Transverse colon (tissue), 4 donors: ENCODE measurements around the gene PTDSS2. TPM values are rescaled to one million over a fixed set of nuclear protein-coding genes. Genes with fewer than 3 reads are reported as not detected.

ENCODE experiments used
- DNase-seq: peaks from one replicate; pipeline ENCODE4 v3.0.0-alpha.2; 2019
- H3K27ac ChIP-seq, 4 donors: fragments of 200-600 bp; sonication (generic); 2 replicates each; pipeline ENCODE4 v1.5.1; 2016 to 2018; ENCODE audit warnings: inconsistent platforms in 4 of 4
- H3K27me3 ChIP-seq: fragments of 200-600 bp; sonication (generic); 2 replicates; pipeline ENCODE4 v1.5.1; 2017; ENCODE audit warnings: inconsistent platforms
- H3K36me3 ChIP-seq, 4 donors: fragments of 200-600 bp; sonication (generic); 2 replicates each; pipeline ENCODE4 v1.5.1; 2017 to 2019; ENCODE audit warnings: inconsistent platforms in 4 of 4
- H3K4me1 ChIP-seq, 4 donors: fragments of 200-600 bp; sonication (generic); 2 replicates each; pipeline ENCODE4 v1.5.1; 2017 to 2020; ENCODE audit warnings: inconsistent platforms in 4 of 4
- H3K4me3 ChIP-seq, 4 donors: fragments of 200-600 bp; sonication (generic); 1 replicate in 1 of 4; 2 replicates in 3 of 4; pipeline versions ENCODE4 v1.5.1 to v1.6.1; 2017 to 2019; ENCODE audit warnings: inconsistent platforms in 4 of 4
- H3K9me3 ChIP-seq, 2 donors: fragments of 200-600 bp; sonication (generic); 2 replicates each; pipeline ENCODE4 v1.5.1; 2017 to 2019; ENCODE audit warnings: inconsistent platforms in 2 of 2
- CTCF ChIP-seq, 5 experiments: fragments of 200-600 bp in 3 of 5; fragments of 450-650 bp in 2 of 5; sonication (generic) in 3 of 5; IDR thresholded peaks; 1 replicate in 2 of 5; 2 replicates in 3 of 5; pipeline ENCODE4 v1.5.1; 2016 to 2017; ENCODE audit warnings: antibody characterized with exemption in 5 of 5, inconsistent platforms in 3 of 5, mild to moderate bottlenecking in 2 of 5, moderate library complexity in 1 of 5
- EP300 ChIP-seq: sonication (generic); formaldehyde crosslinking; IDR thresholded peaks from one replicate; pipeline ENCODE4 v1.6.1; 2017; ENCODE audit warnings: antibody characterized with exemption, low read depth
- POLR2A ChIP-seq: fragments of 450-650 bp; IDR thresholded peaks from one replicate; pipeline ENCODE4 v1.6.1; 2016; ENCODE audit warnings: antibody characterized with exemption, mild to moderate bottlenecking, moderate library complexity
- POLR2AphosphoS5 ChIP-seq, 3 donors: sonication (generic); formaldehyde crosslinking; IDR thresholded peaks; one replicate each; pipeline ENCODE4 v1.6.1; 2016; ENCODE audit warnings: antibody characterized with exemption in 3 of 3
- WGBS, 2 donors: methylation state at CpG; one replicate each; pipeline ENCODE4 v1.1.5; 2018; ENCODE audit warnings: low coverage in 1 of 2; 5-methylcytosine and 5-hydroxymethylcytosine counted together
- in situ Hi-C, 4 donors: fragments of 200-750 bp; cut with MboI; loops; one replicate each; pipeline versions ENCODE4 v1.15.0 to v1.15.1; 2017; ENCODE audit warnings: low sequenced_read_pairs in 3 of 4, low pct_ligation_motif_present in 1 of 4, low pct_unique_long_range_greater_than_20kb in 1 of 4
- intact Hi-C: fragments of 100-400 bp; cut with DNase I; formaldehyde crosslinking; loops from one replicate; pipeline ENCODE4 v1.15.1; 2023; ENCODE audit warnings: low total_unique reads
- total RNA-seq, 4 donors: library from RNA; depleted of rRNA; stranded (reverse); fragments of >200 nt; gene quantifications; one replicate each; pipeline ENCODE4 v1.1.0, GENCODE V29; 2016

The PTDSS2 gene
- total RNA-seq, 4 donors from 2014 or later = 28.5 to 264 (median 76.0) TPM

DNA sequence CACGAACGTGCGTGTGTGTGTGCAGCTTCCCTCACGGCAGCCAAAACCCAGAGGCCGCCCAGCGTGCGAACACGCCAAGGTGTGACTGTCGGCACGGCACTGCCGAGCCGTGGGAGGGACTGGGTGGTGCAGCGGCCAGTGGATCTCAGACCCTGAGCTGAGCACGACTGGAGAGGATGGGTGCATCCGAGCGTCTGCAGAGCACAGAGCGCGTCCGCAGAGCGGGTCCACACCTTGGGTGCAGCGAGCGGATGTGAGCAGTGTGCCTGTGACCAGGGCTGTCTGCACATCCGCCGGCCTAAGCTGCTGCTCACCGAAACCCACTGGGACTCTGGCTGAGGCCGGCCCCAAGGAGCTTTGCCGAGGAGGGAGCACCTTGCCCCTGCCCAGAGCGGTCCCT, 22.7 kb downstream of the PTDSS2 start:
- TF ChIP-seq CTCF (IDR thresholded peaks at IDR 0.05) (no peak), POLR2AphosphoS5 (IDR thresholded peaks at IDR 0.05) (no peak), POLR2A (no peak), EP300 (no peak)
- Histone ChIP-seq H3K27me3 (no peaks in the 10 kb centered on the region), H3K4me3 (no peak overlapping the region), H3K9me3 (no peaks in the 10 kb centered on the region), H3K4me1 (peaks cover 8 to 16% (median 13%) of the 10 kb centered on the region in 4 donors), H3K27ac (no peak overlapping the region), H3K36me3 (no peaks in the 10 kb centered on the region)
- intact Hi-C loops (no loop called here), in situ Hi-C loops (no loop called here)
- no peak for DNase-seq
- 94% methylated on average over 22 of the region's 28 CpGs; no CpG with 5 or more reads in 1 of the 2 donors for WGBS, 2 donors

DNA sequence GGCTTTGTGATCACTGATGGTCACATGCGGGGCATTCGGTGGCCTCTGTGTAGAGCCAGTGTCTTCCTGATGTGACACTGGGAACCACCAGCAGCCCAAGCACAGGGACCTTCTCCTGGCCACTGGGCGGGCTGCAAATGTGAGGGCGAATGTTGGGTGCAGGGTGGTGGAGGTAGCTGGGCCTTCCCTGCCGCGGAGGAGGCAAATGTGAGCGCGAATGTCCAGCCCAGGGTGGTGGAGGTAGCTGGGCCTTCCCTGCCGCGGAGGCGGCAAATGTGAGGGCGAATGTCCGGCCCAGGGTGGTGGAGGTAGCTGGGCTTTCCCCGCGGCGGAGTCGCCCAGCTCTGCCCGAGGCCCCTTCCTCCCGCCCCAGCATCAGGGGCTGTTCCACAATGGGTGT, 23.3 kb downstream of the PTDSS2 start:
- no peaks in the 10 kb centered on the region for H3K27me3 ChIP-seq
- no peaks in the 10 kb centered on the region for H3K36me3 ChIP-seq
- intact Hi-C loops (no loop called here), in situ Hi-C loops (no loop called here)
- H3K9me3 ChIP-seq = no peaks in the 10 kb centered on the region
- no peak overlapping the region for H3K4me3 ChIP-seq
- H3K27ac ChIP-seq = no peak overlapping the region
- no peak for TF ChIP-seq POLR2AphosphoS5 (IDR thresholded peaks at IDR 0.05)
- TF ChIP-seq POLR2A = no peak
- TF ChIP-seq CTCF (IDR thresholded peaks at IDR 0.05) = no peak
- TF ChIP-seq EP300 = no peak
- DNase-seq = no peak
- peaks cover 8 to 16% (median 13%) of the 10 kb centered on the region in 4 donors for H3K4me1 ChIP-seq
- WGBS, 2 donors = 96% methylated on average over 19 of the region's 19 CpGs; no CpG with 5 or more reads in 1 of the 2 donors

- Histone ChIP-seq H3K36me3 (no peaks in the 10 kb centered on the region), H3K27me3 (no peaks in the 10 kb centered on the region), H3K4me1 (peaks cover 8 to 16% (median 12%) of the 10 kb centered on the region in 4 donors), H3K4me3 (no peak overlapping the region), H3K9me3 (no peaks in the 10 kb centered on the region), H3K27ac (no peak overlapping the region)
- intact Hi-C loops (no loop called here), in situ Hi-C loops (no loop called here)
- no peak for DNase-seq
- TF ChIP-seq EP300 = no peak
- TF ChIP-seq POLR2AphosphoS5 (IDR thresholded peaks at IDR 0.05) = no peak
- no peak for TF ChIP-seq POLR2A
- no peak for TF ChIP-seq CTCF (IDR thresholded peaks at IDR 0.05)
- WGBS, 2 donors = 93 to 100% methylated on average over 3 to 19 of the region's 22 CpGs
These were observed 24.1 kb downstream of the PTDSS2 start for GRCh38 chr11:473962-474785.

- Histone ChIP-seq H3K27ac (no peak overlapping the region), H3K4me1 (peaks cover 4 to 8% (median 5%) of the 10 kb centered on the region in 4 donors), H3K27me3 (no peaks in the 10 kb centered on the region), H3K36me3 (no peaks in the 10 kb centered on the region), H3K9me3 (no peaks in the 10 kb centered on the region), H3K4me3 (no peak overlapping the region)
- intact Hi-C loops (no loop called here), in situ Hi-C loops (no loop called here)
- TF ChIP-seq POLR2AphosphoS5 (IDR thresholded peaks at IDR 0.05) = no peak
- TF ChIP-seq CTCF (IDR thresholded peaks at IDR 0.05) = no peak
- TF ChIP-seq EP300 = no peak
- TF ChIP-seq POLR2A = no peak
- WGBS, 2 donors = 90 to 93% methylated on average over 48 of the region's 48 CpGs
- no peak for DNase-seq
These were observed 24.9 kb downstream of the PTDSS2 start for GRCh38 chr11:474914-475506.
